Fibroblast of skin of left biceps (primary cell): ENCODE measurements around the gene ME3.
A peak's percentile ranks its signal among the peaks of the same experiment; 100 is the strongest.
"Not testable (repeated sequence)": the region's sequence is repeated elsewhere in the genome, so short reads cannot be mapped to it uniquely, and the experiment has no call there.

Experiments used
- DNase-seq, 2 experiments: peaks; one replicate each; pipeline ENCODE4 v3.0.0-alpha.2; 2013; ENCODE audit warnings: low read depth in 2 of 2

Gene ME3

GRCh38 chr11:86587264-86588193, 84.9 kb downstream of the ME3 start:
- no peak for DNase-seq

- DNase-seq: no peak
Observed at GRCh38 chr11:86586307-86586706, 86.1 kb downstream of the ME3 start.

GRCh38 chr11:86582898-86583297, 89.5 kb downstream of the ME3 start:
- no peak for DNase-seq

- no peak for DNase-seq
Observed at GRCh38 chr11:86580535-86580934, 91.9 kb downstream of the ME3 start.

- no peak for DNase-seq
Observed at GRCh38 chr11:86579406-86579731, 93.0 kb downstream of the ME3 start.

- DNase-seq: no peak
Observed at GRCh38 chr11:86578727-86579405, 93.5 kb downstream of the ME3 start.

- DNase-seq: peak; percentile 53 to 65
Observed at GRCh38 chr11:86577644-86578636, 94.5 kb downstream of the ME3 start.

- no peak for DNase-seq
Observed at GRCh38 chr11:86576946-86577624, 95.3 kb downstream of the ME3 start.

- no peak for DNase-seq
Observed at GRCh38 chr11:86575927-86576326, 96.5 kb downstream of the ME3 start.

GRCh38 chr11:86575208-86575855, 97.1 kb downstream of the ME3 start:
- no peak for DNase-seq

- no peak for DNase-seq
Observed at GRCh38 chr11:86574493-86575207, 97.8 kb downstream of the ME3 start.

GRCh38 chr11:86571273-86571948, 101.0 kb downstream of the ME3 start:
- DNase-seq: no peak

GRCh38 chr11:86570451-86570850, 102.0 kb downstream of the ME3 start:
- DNase-seq: no peak

- DNase-seq: no peak
Observed at GRCh38 chr11:86570020-86570419, 102.4 kb downstream of the ME3 start.

- DNase-seq: no peak
Observed at GRCh38 chr11:86569109-86569508, 103.3 kb downstream of the ME3 start.

GRCh38 chr11:86565801-86566312, 106.6 kb downstream of the ME3 start:
- no peak for DNase-seq

GRCh38 chr11:86565388-86565787, 107.0 kb downstream of the ME3 start:
- DNase-seq: no peak

GRCh38 chr11:86562842-86563241, 109.6 kb downstream of the ME3 start:
- not testable (repeated sequence) for DNase-seq

GRCh38 chr11:86559311-86559945, 113.0 kb downstream of the ME3 start:
- peak; percentile 71 for DNase-seq
